Measurements from ENCODE around the gene PCDHA4.
"Not testable (repeated sequence)": the region's sequence is repeated elsewhere in the genome, so short reads cannot be mapped to it uniquely, and the experiment has no call there.

Gene PCDHA4

GRCh38 chr5:140791089-140791488 is 15.8 kb upstream of the PCDHA4 start:
- no peak overlapping the region for H3K4me3 ChIP-seq (ENCODE audit: low read depth, low read length)
- TF ChIP-seq, protein P1, sequence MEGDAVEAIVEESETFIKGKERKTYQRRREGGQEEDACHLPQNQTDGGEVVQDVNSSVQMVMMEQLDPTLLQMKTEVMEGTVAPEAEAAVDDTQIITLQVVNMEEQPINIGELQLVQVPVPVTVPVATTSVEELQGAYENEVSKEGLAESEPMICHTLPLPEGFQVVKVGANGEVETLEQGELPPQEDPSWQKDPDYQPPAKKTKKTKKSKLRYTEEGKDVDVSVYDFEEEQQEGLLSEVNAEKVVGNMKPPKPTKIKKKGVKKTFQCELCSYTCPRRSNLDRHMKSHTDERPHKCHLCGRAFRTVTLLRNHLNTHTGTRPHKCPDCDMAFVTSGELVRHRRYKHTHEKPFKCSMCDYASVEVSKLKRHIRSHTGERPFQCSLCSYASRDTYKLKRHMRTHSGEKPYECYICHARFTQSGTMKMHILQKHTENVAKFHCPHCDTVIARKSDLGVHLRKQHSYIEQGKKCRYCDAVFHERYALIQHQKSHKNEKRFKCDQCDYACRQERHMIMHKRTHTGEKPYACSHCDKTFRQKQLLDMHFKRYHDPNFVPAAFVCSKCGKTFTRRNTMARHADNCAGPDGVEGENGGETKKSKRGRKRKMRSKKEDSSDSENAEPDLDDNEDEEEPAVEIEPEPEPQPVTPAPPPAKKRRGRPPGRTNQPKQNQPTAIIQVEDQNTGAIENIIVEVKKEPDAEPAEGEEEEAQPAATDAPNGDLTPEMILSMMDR (IDR thresholded peaks at IDR 0.05; ENCODE audit: borderline replicate concordance, insufficient read depth, low read depth, low read length): no peak

DNA sequence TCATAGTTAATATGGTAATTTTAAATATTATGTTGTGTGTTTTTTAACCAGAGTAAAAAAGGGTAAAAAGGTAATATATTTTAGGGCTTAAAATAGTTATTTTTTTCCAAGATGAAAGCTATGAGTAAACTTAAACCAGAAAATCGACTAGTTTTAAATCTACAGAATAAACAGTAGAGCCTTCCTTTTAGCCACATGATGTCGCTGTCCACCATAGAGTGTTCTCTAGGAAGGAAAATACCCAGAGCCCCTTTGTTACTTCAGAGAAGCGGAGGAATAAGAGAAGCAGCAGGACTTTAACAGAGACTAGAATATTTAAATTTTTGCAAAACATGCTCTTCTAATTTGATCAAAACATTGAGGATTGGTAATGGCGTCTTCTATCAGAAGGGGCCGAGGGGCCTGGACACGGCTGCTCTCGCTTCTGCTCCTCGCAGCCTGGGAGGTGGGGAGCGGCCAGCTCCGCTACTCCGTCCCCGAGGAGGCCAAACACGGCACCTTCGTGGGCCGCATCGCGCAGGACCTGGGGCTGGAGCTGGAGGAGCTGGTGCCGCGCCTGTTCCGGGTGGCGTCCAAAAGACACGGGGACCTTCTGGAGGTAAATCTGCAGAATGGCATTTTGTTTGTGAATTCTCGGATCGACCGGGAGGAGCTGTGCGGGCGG is 12.1 kb upstream of the PCDHA4 start, which contains the start of gene PCDHA2:
TSS of gene PCDHA2 (plus strand) at position 258 of the 664 bp plus-strand sequence.
- no peak within 1 kb of the TSS for H3K4me3 ChIP-seq (ENCODE audit: low read depth, low read length)
- TF ChIP-seq, protein P1 (IDR thresholded peaks at IDR 0.05; ENCODE audit: borderline replicate concordance, insufficient read depth, low read depth, low read length): no peak

GRCh38 chr5:140795259-140795641 is 11.6 kb upstream of the PCDHA4 start:
- TF ChIP-seq, protein P1 (IDR thresholded peaks at IDR 0.05; ENCODE audit: borderline replicate concordance, insufficient read depth, low read depth, low read length): no peak
- H3K4me3 ChIP-seq (ENCODE audit: low read depth, low read length): no peak overlapping the region

DNA sequence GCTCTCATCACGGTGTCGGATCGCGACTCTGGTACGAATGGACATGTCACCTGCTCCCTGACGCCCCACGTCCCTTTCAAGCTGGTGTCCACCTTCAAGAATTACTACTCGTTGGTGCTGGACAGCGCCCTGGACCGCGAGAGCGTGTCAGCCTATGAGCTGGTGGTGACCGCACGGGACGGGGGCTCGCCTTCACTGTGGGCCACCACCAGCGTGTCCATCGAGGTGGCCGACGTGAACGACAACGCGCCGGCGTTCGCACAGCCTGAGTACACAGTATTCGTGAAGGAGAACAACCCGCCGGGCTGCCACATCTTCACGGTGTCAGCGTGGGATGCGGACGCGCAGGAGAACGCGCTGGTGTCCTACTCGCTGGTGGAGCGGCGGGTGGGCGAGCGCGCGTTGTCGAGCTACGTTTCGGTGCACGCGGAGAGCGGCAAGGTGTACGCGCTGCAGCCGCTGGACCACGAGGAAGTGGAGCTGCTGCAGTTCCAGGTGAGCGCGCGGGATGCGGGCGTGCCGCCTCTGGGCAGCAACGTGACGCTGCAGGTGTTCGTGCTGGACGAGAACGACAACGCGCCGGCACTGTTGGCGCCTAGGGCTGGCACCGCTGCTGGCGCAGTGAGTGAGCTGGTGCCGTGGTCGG is 10.7 kb upstream of the PCDHA4 start:
- H3K4me3 ChIP-seq (ENCODE audit: low read depth, low read length): not testable (repeated sequence)

DNA sequence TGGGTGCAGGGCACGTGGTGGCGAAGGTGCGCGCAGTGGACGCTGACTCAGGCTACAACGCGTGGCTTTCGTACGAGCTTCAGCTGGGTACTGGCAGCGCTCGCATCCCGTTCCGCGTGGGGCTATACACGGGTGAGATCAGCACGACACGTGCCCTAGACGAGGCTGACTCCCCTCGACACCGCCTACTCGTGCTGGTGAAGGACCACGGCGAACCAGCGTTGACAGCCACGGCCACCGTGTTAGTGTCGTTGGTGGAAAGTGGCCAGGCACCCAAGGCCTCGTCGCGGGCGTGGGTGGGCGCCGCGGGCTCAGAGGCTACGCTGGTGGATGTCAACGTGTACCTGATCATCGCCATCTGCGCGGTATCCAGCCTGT is 10.2 kb upstream of the PCDHA4 start:
- TF ChIP-seq, protein P1 (IDR thresholded peaks at IDR 0.05; ENCODE audit: borderline replicate concordance, insufficient read depth, low read depth, low read length): no peak

DNA sequence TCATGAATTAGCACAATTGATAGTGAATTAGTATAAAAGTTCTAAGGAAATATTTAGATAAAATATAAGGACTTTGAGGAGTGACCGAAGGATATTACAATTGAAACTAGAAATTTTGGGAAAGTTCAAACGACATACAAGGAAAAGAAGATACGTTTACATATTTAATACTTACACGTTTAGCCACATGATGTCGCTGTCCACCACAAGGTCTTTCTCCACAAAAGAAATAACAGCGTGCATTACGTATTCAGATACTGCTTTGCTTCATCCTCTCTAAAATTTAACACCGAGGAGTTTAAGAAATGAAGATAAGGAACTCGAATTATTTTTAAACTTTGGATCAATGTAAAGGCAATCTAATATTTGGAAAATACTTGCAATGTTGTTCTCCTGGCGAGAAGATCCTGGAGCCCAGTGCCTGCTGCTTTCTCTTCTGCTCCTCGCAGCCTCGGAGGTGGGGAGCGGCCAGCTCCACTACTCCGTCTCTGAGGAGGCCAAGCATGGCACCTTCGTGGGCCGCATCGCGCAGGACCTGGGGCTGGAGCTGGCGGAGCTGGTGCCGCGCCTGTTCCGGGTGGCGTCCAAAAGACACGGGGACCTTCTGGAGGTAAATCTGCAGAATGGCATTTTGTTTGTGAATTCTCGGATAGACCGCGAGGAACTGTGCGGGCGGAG is 5.9 kb upstream of the PCDHA4 start, which contains the start of gene PCDHA3:
TSS of gene PCDHA3 (plus strand) at position 242 of the 678 bp plus-strand sequence.
- TF ChIP-seq, protein P1 (IDR thresholded peaks at IDR 0.05; ENCODE audit: borderline replicate concordance, insufficient read depth, low read depth, low read length): no peak
- no peak within 1 kb of the TSS for H3K4me3 ChIP-seq (ENCODE audit: low read depth, low read length)

More for the DNA sequence above, 10.2 kb upstream of the PCDHA4 start:
- no peak overlapping the region for H3K4me3 ChIP-seq (ENCODE audit: low read depth, low read length)

GRCh38 chr5:140801494-140801841 is 5.4 kb upstream of the PCDHA4 start:
- TF ChIP-seq, protein P1 (IDR thresholded peaks at IDR 0.05; ENCODE audit: borderline replicate concordance, insufficient read depth, low read depth, low read length): no peak
- no peak overlapping the region for H3K4me3 ChIP-seq (ENCODE audit: low read depth, low read length)

DNA sequence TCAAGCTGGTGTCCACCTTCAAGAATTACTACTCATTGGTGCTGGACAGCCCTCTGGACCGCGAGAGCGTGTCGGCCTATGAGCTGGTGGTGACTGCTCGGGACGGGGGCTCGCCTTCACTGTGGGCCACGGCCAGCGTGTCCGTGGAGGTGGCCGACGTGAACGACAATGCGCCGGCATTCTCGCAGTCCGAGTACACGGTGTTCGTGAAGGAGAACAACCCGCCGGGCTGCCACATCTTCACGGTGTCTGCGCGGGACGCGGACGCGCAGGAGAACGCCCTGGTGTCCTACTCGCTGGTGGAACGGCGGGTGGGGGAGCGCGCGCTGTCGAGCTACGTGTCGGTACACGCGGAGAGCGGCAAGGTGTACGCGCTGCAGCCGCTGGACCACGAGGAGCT is 4.5 kb upstream of the PCDHA4 start:
- not testable (repeated sequence) for H3K4me3 ChIP-seq (ENCODE audit: low read depth, low read length)
